GM18867 (cell line): Measurements from ENCODE around the gene HM13.
A peak's percentile ranks its signal among the peaks of the same experiment; 100 is the strongest.
"Not testable (repeated sequence)": the region's sequence is repeated elsewhere in the genome, so short reads cannot be mapped to it uniquely, and the experiment has no call there.

Experiments
- ATAC-seq: cut with Tn5 transposase; IDR thresholded peaks from one replicate; pipeline ENCODE4 v1.9.1; 2021; ENCODE audit warnings: mild to moderate bottlenecking, moderate library complexity; ENCODE audit not compliant: unreplicated experiment

Gene HM13

DNA sequence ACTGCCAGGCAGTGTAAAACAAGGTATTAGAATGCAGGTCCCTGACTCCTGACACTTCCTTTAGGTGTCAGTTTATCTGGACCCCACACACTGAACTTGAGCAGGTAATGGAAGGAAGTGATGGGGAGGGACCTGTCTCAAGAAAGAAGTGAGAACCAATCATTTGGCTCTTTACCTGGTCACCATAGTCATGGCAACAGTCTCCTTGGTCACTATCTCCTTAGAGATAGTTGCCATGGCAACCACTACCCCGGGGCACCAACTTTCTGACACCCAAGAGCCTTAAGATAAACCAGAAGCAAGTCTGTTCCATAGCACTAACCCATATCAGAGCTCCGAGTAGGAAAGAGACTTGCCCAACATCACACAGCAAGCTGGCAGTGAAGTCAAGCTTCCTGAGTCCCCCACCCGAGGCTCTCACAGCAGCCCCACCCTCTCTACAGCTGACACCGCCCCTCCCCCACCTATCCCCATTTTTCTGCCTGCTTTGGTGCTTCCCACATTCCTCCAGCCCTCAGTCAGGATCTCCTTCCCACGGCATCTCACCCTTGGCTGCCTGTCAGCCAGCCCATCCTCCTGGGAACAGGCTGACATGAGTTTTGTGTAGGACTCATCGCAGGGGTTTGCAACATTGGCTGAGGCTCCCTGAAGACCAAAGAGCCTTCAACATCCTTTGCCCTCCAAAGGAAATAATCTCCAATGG, 16.3 kb upstream of the HM13 start:
- no peak for ATAC-seq

DNA sequence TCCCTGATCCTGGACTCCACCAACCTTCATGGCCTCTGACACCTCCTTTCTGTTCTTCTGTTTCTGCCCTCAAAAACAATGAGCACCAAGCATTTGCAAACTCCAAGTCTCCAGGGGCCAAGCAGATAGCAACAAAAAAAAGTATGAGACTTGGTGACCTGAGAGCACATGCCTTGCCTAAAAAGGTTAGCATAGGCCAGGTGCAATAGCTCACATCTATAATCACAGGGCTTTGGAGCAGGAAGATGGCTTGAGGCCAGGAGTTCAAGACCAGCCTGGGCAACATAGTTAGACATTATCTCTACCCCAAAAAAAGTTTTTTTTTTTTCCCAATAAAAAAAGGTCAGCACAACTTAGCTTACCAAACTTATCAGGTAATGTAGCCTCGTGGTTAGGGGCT, 13.7 kb upstream of the HM13 start:
- no peak for ATAC-seq

DNA sequence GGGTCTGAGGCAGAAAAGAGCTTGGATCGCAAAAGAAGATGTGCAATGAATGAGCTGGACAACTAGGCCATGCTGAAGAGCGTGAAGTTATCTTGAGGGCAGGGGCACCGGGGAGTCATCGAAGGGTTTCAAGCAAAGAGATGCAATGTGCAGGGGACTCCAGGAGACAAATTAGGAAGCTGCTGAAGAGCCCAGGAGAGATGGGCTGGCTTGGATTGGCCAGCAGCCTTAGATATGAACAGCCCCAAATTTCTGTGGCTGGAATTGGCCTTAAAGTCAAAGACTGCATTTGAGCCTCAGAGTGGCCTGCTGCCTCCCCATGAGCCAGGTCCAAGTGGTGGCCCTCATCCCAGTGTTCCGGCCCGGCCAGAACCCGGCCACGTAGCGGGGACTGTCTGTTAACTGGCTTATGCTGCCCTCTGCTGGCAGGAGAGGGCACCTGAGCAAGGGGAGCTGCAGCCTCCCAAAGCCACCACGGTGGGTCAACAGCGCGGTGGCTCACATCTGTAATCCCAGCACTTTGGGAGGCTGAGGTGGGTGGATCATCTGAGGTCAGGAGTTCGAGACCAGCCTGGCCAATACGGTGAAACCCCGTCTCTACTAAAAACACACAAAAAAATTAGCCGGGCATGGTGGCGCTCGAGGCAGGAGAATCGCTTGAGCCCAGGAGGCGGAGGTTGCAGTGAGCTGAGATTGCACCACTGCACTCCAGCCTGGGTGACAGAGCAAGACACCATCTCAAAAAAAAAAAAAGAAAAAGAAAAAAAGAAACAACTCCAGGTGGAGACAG, 11.2 kb upstream of the HM13 start:
- peak; percentile 96 for ATAC-seq

DNA sequence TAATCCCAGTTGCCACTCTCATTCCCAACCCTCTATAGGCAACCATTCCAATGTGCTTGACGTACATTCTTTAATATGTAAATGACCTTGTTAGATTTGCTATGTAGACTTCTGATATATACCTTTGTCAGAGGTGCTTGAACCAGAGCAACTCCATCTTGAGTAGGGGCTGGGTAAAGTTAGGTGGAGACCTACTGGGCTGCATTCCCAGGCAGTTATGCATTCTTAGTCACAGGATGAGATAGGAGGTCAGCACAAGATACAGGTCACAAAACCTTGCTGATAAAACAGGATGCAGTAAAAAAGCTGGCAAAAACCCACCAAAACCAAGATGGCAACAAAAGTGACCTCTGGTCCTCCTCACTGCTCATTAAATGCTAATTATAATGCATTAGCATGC, 8.3 kb upstream of the HM13 start:
- ATAC-seq: no peak

DNA sequence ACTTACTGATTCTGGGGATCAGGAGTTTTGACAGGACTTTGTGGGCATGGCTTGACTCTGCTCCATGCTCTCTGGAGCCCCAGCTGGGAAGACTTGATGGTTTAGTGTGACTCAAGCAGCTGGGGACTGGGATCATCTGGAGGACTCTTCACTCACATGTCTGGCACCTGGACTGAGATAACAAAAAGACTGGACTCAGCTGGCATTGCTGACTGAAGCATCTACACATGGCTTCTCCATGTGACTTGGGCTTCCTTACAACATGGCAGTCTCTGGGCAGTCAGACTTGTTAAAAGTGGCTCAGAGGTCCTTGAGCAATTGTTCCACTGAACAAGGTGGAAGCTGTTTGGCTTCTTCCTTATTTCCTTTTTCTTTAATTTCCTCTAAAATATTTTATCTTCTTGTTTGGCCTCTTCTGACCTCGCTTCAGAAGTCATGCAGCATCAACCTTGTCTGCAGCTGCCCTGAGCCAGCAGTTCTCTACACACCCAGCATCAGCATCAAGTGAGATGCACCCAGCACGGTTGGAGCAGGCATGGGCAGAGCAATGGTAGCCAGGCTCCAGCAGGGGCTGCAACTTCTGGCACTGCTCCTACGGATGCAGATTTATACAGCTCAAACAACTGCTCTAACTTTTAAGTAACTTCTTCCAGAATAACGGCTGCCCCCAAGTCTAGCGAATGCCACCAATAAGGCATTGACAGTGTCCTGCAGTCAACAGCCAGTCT, 5.6 kb upstream of the HM13 start:
- no peak for ATAC-seq

DNA sequence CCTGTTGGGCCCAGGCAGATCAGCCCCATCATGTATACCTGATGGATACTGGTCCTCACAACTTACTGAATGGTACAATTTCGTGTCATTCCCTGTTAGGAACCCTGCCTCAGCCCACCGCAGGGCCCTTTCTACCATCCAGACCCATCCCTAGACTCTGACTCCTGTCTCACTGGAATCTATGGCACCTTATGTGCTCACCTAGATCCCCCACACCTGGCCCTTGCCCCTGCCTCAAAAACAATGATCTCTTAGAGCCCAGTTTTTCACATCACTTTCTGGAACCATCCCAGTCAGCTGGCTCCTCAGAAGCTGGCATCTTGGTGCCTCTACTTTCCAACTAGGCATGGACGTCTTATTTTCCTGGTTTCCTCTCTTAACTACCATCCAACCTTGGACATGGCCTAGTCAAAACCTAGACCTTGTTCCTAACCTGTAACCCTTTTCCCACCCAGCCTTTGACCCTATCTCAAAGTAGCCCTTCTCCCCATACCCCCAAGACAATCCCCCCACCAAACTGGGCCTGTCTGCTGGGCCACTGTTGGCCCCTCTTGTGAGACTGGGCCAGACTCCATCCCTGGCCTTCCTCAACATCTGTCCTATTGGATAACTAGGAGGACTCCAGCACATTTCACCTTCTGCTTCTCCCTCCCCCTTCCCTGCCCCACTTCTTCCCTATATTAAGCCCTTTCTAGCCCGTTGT, 981 bp downstream of the HM13 start:
- ATAC-seq: no peak

DNA sequence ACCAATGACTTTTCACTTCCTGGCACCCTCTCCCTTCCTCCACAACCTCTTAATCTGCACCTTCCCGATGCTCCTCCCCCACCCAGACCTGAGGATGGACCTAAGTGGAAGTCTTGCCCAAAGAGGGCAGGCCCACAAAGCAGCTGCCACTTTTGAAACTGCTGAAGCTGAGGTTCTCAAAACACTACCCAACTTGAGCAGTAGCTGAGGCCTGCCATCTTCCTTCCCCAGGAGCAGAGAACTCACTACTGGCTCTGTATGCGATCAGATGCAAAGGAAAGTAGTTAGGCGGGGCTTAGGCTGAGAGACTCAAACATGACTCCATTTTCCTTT, 1.5 kb downstream of the HM13 start:
- no peak for ATAC-seq

DNA sequence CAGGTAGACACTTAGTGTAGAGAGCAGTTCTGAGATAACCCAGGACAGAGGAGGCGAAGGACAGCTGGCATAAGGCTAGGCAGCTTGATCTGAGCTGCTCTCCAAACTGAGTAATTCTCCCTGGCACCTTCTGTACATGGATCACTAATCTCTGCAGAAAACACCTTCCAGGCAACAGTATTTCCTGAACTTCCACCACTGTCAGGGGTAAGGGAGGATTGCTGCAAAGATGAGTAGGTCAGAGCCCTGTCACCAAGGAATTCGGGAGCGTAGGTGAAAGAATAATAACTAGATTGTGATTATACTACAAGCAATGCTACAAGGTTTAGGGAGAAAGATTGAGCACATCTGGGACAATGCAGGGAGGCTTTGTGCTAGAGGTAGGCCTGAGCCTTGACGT, 1.9 kb downstream of the HM13 start:
- no peak for ATAC-seq

DNA sequence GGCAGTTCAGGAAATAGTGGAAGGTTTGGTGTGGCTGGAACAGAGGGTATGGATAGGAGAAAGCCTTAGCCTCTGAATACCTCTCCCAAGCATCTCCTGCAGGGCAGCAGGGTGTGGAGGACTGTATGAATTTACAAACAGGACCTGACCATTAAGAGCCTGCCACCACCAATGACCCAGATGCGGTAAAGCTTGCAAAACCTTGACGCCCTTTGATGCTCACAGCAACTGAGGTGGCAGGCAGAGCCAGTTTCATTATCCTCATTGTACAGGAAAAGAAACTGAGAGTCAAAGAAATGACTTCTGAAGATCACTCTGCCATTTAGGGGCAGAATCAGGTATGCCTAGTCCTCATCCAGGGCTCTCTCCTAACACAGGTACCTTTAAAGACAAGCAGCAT, 2.4 kb downstream of the HM13 start:
- no peak for ATAC-seq

DNA sequence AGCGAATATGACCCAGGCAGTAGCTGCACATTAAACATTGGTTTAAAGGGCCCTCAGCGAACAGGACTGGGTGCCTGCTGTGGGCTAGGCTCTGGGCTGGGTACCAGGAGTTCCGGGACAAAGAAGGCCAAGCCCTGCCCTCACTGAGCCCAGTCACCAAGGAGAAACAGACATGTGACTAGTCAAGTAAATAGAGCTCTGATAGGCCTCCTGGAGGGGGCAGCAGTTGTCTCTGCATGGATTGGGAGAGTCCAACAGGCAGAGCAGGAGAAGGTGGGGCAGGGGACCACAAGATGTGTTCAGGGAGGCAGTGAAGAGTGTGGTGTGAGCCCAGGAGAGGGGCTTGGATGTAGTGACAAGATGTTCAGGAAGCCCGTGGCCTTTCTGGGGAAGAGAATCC, 3.1 kb downstream of the HM13 start:
- no peak for ATAC-seq

DNA sequence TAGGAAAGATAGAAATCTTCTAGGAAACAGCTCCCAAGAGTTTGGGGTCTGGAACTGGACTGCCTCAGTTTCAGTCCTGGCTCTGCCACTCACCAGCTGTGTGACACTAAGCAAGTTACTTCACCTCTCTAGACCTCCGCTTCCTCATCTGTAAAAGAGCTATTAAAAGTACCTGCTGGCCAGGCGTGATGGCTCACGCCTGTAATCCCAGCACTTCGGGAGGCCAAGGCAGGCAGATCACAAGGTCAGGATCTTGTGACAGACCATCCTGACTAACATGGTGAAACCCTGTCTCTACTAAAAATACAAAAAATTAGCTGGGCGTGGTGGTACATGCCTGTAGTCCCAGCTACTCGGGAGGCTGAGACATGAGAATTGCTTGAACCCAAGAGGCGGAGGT, 7.0 kb downstream of the HM13 start:
- not testable (repeated sequence) for ATAC-seq

DNA sequence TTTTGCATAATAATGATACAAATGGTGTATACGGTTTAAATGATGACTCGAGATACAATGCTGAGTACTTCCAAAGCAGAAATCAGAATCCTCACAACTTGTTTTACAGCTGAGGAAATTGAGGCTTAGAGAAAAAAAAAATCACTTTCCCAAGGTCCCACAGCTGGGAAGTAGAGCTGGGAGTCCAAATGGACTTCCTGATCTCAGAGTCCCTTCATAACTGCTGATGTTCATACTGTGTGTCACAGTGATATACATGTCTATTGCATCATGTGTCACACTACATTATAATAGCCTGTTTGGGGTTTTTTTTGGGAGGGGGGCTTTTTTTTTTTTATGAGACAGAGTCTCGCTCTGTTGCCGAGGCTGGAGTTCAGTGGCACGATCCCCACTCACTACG, 8.5 kb downstream of the HM13 start:
- ATAC-seq: no peak

DNA sequence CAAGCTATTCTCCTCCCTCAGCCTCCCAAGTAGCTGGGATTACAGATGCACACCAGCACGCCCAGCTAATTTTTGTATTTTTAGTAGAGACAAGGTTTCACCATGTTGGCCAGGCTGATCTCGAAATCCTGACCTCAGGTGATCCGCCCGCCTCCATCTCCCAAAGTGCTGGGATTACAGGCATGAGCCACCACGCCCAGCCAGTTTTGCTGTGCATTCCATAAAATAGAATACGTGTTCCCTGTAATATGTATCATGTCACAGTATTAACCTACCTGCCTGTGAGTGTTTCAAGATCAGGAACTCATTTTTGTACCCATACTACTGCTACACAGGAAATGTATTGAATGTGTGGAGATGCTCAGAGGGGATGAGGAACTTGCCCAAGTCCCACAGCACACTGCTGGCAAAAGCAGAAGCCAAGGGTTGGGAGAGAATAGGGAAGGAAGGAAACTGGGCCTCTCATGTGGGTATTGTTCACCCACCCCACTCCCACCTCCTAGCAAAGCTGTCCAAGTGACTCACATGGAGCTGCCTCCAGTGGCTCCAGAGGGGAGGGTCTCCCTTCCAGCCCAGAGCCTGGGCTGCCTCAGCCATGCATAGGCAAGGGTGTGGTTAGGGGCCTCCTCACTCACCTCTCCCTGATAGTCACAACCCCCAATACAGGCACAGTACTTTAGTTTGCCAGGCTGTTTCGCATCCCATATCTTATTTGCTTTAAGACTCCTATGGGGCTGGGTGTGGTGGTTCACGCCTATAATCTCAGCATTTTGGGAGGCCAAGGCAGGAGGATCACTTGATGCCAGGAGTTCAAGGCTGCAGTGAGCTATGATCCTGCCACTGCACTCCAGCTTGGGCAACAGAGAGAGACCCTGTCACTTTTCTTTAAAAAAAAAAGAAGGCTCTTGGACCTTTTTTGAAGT, 9.4 kb downstream of the HM13 start:
- no peak for ATAC-seq

DNA sequence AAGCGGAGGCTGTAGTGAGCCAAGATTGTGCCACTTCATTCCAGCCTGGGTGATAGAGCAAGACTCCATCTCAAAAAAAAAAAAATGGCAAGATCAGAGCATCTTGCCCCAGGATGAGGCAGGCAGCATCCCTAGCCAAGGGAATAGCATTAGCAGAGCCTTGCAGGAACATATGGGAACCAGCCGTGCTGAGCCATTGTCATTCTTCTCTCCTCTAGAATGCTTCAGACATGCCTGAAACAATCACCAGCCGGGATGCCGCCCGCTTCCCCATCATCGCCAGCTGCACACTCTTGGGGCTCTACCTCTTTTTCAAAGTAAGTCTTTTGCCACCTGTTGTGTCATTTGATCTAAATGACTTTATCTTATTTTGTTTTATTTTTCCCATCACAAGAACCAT, 13.0 kb downstream of the HM13 start:
- ATAC-seq: no peak

DNA sequence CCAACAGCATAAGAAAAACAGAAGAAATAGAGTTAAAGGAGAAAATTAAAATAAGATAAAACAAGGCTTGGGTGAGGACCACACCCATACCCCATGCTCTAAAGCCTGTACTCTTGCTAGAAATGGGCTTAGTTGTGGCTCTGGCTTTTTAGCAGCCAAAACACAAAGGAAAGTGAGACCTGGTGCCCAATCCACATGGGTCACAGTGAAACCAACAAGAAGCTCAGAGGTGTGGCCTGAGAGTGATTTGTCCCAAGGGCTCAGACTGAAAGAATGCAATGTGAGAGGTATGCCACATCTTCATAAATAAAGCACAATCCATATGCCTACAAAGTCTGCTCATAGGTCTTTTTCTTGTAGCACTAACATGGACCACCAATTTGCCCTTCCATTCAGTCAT, 21.1 kb downstream of the HM13 start:
- ATAC-seq: no peak

DNA sequence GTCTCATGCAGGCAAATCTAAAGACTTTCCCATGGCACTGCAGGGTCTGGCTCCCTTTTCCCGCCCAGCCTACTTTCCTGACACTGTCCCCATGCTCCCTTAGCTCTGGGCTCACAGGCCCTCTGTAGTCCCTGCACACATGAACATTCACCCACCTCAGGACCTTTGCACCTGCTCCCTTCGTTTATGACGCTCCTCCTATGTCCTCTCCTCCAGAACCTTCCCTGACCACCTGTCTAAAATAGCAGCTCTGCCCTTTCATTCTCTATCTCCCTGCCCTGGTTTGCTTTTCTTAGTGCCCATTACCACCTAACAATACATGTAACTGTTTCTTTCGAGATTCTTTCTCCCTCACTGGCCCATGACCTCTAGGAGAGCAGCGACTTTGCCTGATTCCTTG, 22.3 kb downstream of the HM13 start:
- no peak for ATAC-seq

DNA sequence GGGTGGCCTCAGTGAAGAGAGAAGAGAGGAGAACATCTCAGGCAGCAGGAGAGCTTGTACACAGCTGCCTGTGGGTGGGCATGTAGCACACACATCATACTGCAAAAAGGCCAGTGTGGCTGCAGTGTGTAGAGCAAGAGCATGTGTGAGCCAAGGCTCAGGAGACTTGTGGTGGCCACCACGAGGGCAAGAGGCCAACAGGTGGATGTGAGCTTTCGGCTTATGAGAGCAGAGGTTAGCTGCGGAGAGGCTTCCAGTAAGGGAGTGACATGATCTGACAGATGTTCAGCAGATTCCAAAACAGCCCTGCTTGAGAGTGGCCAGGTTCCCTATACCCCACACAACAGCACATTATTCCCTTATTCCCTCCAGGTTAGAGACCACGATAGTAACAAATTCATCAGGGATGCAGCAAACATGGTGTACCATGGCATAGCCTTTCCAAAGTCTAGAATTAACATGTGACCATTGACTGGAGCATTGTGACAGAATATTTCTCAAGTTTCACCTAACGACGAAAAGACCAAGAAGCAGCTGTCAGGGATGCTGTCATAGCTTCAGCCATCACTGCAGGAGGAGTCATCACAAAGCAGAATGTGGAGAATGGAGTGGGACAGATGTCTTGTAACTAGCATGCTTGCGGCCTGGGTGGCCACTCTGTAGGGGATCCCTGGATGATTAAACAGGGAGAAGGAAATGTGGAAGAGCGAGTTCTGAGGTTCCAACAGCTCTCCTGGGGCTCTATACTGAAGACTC, 23.1 kb downstream of the HM13 start:
- ATAC-seq: no peak

DNA sequence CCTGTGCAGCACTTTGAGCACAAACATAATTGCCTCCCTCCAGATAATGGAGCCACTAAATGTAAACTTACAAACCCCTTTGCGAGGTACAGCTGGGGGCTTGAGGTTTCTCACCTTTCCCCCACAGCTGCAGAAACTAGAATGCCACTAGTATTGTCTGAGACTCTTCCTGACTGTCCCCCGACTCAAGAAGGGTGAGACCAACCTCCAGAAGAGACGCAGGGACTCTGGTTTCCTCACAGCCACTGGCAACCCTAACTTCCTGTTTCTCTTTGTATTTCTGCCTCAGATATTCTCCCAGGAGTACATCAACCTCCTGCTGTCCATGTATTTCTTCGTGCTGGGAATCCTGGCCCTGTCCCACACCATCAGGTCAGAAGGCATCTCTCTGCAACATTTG, 23.6 kb downstream of the HM13 start:
- no peak for ATAC-seq

DNA sequence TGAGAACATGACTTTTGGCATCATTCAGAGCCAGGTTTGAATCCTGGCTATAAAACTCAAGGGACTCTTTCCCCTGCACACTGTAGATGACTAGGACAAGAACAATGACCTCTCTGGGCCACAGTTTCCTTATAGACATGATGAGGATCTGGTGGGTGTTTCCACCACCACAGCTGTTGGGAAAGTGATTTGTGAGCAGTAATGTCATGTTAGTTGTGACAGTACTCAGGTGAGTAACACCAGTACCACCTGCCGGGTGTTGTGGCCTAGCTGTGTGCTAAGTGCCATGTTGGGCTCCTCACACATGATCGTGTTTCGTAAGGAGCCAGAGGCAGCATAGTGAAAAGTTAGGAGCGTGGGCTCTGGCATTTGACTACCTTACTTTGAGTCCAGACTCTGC, 24.1 kb downstream of the HM13 start:
- ATAC-seq: no peak

DNA sequence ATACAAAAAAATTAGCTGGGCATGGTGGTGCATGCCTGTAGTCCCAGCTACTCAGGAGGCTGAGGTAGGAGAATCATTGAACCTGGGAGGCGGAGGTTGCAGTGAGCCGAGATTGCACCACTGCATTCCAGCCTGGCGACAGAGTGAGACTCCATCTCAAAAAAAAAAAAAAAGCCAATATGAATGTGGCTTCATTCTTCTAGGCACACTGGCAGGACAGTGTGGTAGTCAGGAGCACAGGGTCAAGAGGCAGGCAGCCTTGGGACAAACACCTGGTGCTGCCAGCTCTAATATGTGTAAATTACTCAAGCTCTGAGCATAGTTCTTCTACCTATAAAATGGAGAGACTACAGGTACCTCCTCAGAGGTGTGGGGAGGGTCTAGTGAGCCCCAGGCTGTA, 25.4 kb downstream of the HM13 start:
- not testable (repeated sequence) for ATAC-seq
